Measurements from ENCODE around the gene IKZF1.

DNA sequence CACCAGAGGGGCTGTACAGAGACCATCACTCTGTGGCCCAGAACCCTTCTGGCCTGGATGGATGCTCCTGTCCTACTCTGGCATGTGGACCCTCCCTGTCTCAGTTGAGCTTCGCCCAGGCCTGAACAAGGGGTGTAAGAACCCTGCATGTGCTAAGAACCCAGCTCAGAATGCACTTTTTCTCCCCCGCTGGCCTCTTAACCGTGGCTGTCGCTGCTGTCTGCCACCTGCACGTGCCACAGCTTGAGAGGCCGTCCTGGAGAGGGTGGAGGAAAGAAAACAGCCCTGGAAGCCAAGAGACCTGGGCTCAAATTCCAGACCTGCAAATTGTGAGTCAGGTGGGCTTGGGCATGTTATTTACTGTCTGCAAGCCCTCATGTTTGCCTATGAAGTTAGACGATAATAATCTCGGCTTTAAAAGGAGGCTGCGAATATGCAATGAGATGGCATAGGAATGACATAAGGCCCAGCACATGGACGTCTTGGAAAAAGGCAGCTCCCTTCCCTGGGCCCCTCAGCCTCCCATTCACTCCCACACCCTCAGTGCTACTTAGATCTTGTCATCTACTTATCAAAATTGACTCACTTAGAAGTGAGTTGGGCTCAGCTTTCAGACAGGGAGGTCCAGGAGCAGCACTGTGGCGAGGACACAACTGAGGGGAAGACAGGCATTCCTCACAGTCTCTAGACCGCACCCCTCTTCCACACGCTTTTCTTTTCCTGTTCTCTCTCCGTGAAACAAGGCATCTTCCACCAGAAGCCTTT, 114.2 kb downstream of the IKZF1 start:
- TF ChIP-seq, protein P1, sequence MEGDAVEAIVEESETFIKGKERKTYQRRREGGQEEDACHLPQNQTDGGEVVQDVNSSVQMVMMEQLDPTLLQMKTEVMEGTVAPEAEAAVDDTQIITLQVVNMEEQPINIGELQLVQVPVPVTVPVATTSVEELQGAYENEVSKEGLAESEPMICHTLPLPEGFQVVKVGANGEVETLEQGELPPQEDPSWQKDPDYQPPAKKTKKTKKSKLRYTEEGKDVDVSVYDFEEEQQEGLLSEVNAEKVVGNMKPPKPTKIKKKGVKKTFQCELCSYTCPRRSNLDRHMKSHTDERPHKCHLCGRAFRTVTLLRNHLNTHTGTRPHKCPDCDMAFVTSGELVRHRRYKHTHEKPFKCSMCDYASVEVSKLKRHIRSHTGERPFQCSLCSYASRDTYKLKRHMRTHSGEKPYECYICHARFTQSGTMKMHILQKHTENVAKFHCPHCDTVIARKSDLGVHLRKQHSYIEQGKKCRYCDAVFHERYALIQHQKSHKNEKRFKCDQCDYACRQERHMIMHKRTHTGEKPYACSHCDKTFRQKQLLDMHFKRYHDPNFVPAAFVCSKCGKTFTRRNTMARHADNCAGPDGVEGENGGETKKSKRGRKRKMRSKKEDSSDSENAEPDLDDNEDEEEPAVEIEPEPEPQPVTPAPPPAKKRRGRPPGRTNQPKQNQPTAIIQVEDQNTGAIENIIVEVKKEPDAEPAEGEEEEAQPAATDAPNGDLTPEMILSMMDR (conservative IDR thresholded peaks at IDR 0.05 in 1 of 2, IDR thresholded peaks at IDR 0.05 in 1 of 2; ENCODE audit: extremely low read depth in 1 of 2, insufficient read depth in 1 of 2, low read depth in 1 of 2, low read length in 2 of 2), result no peak
- TF ChIP-seq EZH2 (IDR thresholded peaks at IDR 0.05; ENCODE audit: borderline replicate concordance, low read length), result no peak
